Mucosa of rectum (tissue), 2 donors: ENCODE data around the gene BICRA.
"Not testable (repeated sequence)": the region's sequence is repeated elsewhere in the genome, so short reads cannot be mapped to it uniquely, and the experiment has no call there.

Source experiments
- H3K27ac ChIP-seq, 2 donors: one replicate each; pipeline ENCODE4 v1.7.0; 2013; ENCODE audit warnings: inconsistent platforms in 2 of 2, low read depth in 2 of 2, low read length in 2 of 2
- H3K27me3 ChIP-seq, 2 donors: one replicate each; pipeline ENCODE4 v1.7.0; 2013; ENCODE audit warnings: low read length in 2 of 2; ENCODE audit not compliant: control insufficient read depth in 2 of 2, insufficient read depth in 2 of 2
- H3K36me3 ChIP-seq, 2 donors: one replicate each; pipeline ENCODE4 v1.7.0; 2013; ENCODE audit warnings: low read length in 2 of 2; ENCODE audit not compliant: control insufficient read depth in 2 of 2, insufficient read depth in 2 of 2
- H3K4me1 ChIP-seq, 2 donors: one replicate each; pipeline ENCODE4 v1.7.0; 2013; ENCODE audit warnings: low read length in 2 of 2, mild to moderate bottlenecking in 1 of 2; ENCODE audit not compliant: control insufficient read depth in 2 of 2, insufficient read depth in 2 of 2
- H3K4me3 ChIP-seq, 2 donors: one replicate each; pipeline ENCODE4 v1.7.0; 2013; ENCODE audit warnings: low read length in 2 of 2
- H3K9ac ChIP-seq, 2 donors: one replicate each; pipeline ENCODE4 v1.7.0; 2013; ENCODE audit warnings: low read length in 2 of 2, low read depth in 1 of 2, mild to moderate bottlenecking in 1 of 2
- H3K9me3 ChIP-seq, 2 donors: one replicate each; pipeline ENCODE4 v1.7.0; 2013; ENCODE audit warnings: low read length in 2 of 2; ENCODE audit not compliant: control insufficient read depth in 2 of 2
- donor health status: healthy.
- donor health status: Normal muscosa, but diverticular disease.

Gene BICRA

GRCh38 chr19:47630594-47630993 lies 21.7 kb downstream of the BICRA start:
- Histone ChIP-seq H3K9me3 (no peaks in the 10 kb centered on the region), H3K4me1 (peaks cover 11 to 19% of the 10 kb centered on the region in 2 donors), H3K36me3 (no peaks in the 10 kb centered on the region), H3K4me3 (no peak overlapping the region), H3K9ac (no peak overlapping the region), H3K27ac (no peak overlapping the region), H3K27me3 (no peaks in the 10 kb centered on the region)

GRCh38 chr19:47631681-47632446 lies 22.9 kb downstream of the BICRA start:
- Histone ChIP-seq H3K27me3 (no peaks in the 10 kb centered on the region), H3K36me3 (no peaks in the 10 kb centered on the region), H3K4me1 (peaks cover 8 to 22% of the 10 kb centered on the region in 2 donors), H3K27ac (no peak overlapping the region), H3K9ac (no peak overlapping the region), H3K4me3 (no peak overlapping the region), H3K9me3 (no peaks in the 10 kb centered on the region)

- Histone ChIP-seq H3K4me3 (no peak overlapping the region), H3K27ac (no peak overlapping the region), H3K27me3 (no peaks in the 10 kb centered on the region), H3K4me1 (peaks cover 8 to 21% of the 10 kb centered on the region in 2 donors), H3K36me3 (no peaks in the 10 kb centered on the region), H3K9ac (no peak overlapping the region), H3K9me3 (no peaks in the 10 kb centered on the region)
Measured at GRCh38 chr19:47633517-47633916, 24.6 kb downstream of the BICRA start.

- no peak overlapping the region for H3K4me3 ChIP-seq
- H3K36me3 ChIP-seq = no peaks in the 10 kb centered on the region
- peaks cover 8 to 21% of the 10 kb centered on the region in 2 donors for H3K4me1 ChIP-seq
- no peaks in the 10 kb centered on the region for H3K9me3 ChIP-seq
- no peaks in the 10 kb centered on the region for H3K27me3 ChIP-seq
- H3K27ac ChIP-seq = no peak overlapping the region
- no peak overlapping the region for H3K9ac ChIP-seq
Measured at GRCh38 chr19:47633996-47634395, 25.1 kb downstream of the BICRA start.

GRCh38 chr19:47635152-47635754 lies 26.3 kb downstream of the BICRA start:
- H3K27me3 ChIP-seq, H3K27ac ChIP-seq, H3K36me3 ChIP-seq, H3K4me3 ChIP-seq, H3K9me3 ChIP-seq, H3K9ac ChIP-seq: not testable (repeated sequence)
- H3K4me1 ChIP-seq = peaks cover 8 to 21% of the 10 kb centered on the region in 2 donors

- H3K9me3 ChIP-seq = no peaks in the 10 kb centered on the region
- no peak overlapping the region for H3K9ac ChIP-seq
- no peaks in the 10 kb centered on the region for H3K27me3 ChIP-seq
- no peaks in the 10 kb centered on the region for H3K36me3 ChIP-seq
- peaks cover 11 to 19% of the 10 kb centered on the region in 2 donors for H3K4me1 ChIP-seq
- no peak overlapping the region for H3K4me3 ChIP-seq
- peak overlapping the region; percentile 18 to 23 for H3K27ac ChIP-seq
Measured at GRCh38 chr19:47637550-47637949, 28.6 kb downstream of the BICRA start.

GRCh38 chr19:47641891-47642485 lies 33.1 kb downstream of the BICRA start:
- H3K4me3 ChIP-seq = no peak overlapping the region
- H3K36me3 ChIP-seq = no peaks in the 10 kb centered on the region
- H3K4me1 ChIP-seq = peaks cover 8 to 14% of the 10 kb centered on the region in 2 donors
- H3K9me3 ChIP-seq = no peaks in the 10 kb centered on the region
- H3K9ac ChIP-seq = no peak overlapping the region
- no peak overlapping the region for H3K27ac ChIP-seq
- H3K27me3 ChIP-seq = no peaks in the 10 kb centered on the region

- H3K9me3 ChIP-seq = no peaks in the 10 kb centered on the region
- H3K36me3 ChIP-seq = no peaks in the 10 kb centered on the region
- H3K27ac ChIP-seq = no peak overlapping the region
- no peak overlapping the region for H3K9ac ChIP-seq
- H3K4me3 ChIP-seq = no peak overlapping the region
- peaks cover 17 to 20% of the 10 kb centered on the region in 2 donors for H3K4me1 ChIP-seq
- H3K27me3 ChIP-seq = no peaks in the 10 kb centered on the region
Measured at GRCh38 chr19:47643281-47643680, 34.3 kb downstream of the BICRA start.

GRCh38 chr19:47644199-47644598 lies 35.3 kb downstream of the BICRA start:
- H3K27ac ChIP-seq = no peak overlapping the region
- H3K27me3 ChIP-seq = no peaks in the 10 kb centered on the region
- H3K4me3 ChIP-seq = no peak overlapping the region
- H3K9me3 ChIP-seq = no peaks in the 10 kb centered on the region
- no peaks in the 10 kb centered on the region for H3K36me3 ChIP-seq
- H3K9ac ChIP-seq = no peak overlapping the region
- peaks cover 20 to 22% of the 10 kb centered on the region in 2 donors for H3K4me1 ChIP-seq

- Histone ChIP-seq H3K27ac (no peak overlapping the region), H3K9ac (no peak overlapping the region), H3K9me3 (no peaks in the 10 kb centered on the region), H3K27me3 (no peaks in the 10 kb centered on the region), H3K4me3 (no peak overlapping the region), H3K36me3 (no peaks in the 10 kb centered on the region), H3K4me1 (peaks cover 20 to 26% of the 10 kb centered on the region in 2 donors)
Measured at GRCh38 chr19:47644743-47645482, 36.0 kb downstream of the BICRA start.
